ENCODE measurements around the gene TRIP13. TPM values are rescaled to one million over a fixed set of nuclear protein-coding genes. Genes with fewer than 3 reads are reported as not detected.

TRIP13 gene
- total and polyA plus RNA-seq, 9 of the 15 experiments (the other 6 are each of a cell fraction or from before 2014, with no cell fraction given): 24.1 to 116 (median 53.2) TPM

DNA sequence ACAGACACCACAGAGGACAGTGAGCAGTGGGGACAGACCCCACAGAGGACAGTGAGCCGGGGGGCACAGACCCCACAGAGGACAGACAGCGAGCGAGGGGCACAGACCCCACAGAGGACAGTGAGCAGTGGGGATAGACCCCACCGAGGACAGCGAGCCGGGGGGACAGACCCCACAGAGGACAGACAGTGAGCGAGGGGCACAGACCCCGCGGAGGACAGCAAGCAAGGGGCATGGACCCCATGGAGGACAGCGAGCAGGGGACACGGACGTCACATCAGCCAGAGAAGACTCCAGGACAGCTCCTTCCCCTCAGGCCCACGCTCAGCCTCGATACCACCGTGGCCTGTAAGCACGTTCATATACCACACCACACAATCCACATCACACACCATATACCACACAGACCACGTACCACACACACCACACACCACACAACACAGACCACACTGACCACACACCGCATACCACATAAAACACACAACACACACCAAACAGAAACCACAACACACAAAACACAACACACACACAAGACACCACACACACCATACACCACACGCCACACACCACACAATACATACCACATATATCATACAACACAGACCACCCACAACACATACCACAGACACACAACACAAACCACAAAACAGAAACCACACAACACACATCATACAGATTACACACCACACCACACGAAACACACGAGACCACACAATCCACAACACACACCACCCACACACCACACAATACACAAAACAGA lies 36.7 kb upstream of the TRIP13 start (continued):
- TF ChIP-seq, protein P1, sequence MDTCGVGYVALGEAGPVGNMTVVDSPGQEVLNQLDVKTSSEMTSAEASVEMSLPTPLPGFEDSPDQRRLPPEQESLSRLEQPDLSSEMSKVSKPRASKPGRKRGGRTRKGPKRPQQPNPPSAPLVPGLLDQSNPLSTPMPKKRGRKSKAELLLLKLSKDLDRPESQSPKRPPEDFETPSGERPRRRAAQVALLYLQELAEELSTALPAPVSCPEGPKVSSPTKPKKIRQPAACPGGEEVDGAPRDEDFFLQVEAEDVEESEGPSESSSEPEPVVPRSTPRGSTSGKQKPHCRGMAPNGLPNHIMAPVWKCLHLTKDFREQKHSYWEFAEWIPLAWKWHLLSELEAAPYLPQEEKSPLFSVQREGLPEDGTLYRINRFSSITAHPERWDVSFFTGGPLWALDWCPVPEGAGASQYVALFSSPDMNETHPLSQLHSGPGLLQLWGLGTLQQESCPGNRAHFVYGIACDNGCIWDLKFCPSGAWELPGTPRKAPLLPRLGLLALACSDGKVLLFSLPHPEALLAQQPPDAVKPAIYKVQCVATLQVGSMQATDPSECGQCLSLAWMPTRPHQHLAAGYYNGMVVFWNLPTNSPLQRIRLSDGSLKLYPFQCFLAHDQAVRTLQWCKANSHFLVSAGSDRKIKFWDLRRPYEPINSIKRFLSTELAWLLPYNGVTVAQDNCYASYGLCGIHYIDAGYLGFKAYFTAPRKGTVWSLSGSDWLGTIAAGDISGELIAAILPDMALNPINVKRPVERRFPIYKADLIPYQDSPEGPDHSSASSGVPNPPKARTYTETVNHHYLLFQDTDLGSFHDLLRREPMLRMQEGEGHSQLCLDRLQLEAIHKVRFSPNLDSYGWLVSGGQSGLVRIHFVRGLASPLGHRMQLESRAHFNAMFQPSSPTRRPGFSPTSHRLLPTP (IDR thresholded peaks at IDR 0.05; ENCODE audit: borderline replicate concordance, extremely low read depth, insufficient read length): no peak
- TF ChIP-seq, protein P2, sequence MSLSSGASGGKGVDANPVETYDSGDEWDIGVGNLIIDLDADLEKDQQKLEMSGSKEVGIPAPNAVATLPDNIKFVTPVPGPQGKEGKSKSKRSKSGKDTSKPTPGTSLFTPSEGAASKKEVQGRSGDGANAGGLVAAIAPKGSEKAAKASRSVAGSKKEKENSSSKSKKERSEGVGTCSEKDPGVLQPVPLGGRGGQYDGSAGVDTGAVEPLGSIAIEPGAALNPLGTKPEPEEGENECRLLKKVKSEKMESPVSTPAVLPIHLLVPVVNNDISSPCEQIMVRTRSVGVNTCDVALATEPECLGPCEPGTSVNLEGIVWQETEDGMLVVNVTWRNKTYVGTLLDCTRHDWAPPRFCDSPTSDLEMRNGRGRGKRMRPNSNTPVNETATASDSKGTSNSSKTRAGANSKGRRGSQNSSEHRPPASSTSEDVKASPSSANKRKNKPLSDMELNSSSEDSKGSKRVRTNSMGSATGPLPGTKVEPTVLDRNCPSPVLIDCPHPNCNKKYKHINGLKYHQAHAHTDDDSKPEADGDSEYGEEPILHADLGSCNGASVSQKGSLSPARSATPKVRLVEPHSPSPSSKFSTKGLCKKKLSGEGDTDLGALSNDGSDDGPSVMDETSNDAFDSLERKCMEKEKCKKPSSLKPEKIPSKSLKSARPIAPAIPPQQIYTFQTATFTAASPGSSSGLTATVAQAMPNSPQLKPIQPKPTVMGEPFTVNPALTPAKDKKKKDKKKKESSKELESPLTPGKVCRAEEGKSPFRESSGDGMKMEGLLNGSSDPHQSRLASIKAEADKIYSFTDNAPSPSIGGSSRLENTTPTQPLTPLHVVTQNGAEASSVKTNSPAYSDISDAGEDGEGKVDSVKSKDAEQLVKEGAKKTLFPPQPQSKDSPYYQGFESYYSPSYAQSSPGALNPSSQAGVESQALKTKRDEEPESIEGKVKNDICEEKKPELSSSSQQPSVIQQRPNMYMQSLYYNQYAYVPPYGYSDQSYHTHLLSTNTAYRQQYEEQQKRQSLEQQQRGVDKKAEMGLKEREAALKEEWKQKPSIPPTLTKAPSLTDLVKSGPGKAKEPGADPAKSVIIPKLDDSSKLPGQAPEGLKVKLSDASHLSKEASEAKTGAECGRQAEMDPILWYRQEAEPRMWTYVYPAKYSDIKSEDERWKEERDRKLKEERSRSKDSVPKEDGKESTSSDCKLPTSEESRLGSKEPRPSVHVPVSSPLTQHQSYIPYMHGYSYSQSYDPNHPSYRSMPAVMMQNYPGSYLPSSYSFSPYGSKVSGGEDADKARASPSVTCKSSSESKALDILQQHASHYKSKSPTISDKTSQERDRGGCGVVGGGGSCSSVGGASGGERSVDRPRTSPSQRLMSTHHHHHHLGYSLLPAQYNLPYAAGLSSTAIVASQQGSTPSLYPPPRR (CRISPR knock-in tag; IDR thresholded peaks at IDR 0.05; ENCODE audit: borderline replicate concordance): no peak
- TF ChIP-seq ZNF282 (CRISPR knock-in tag; IDR thresholded peaks at IDR 0.05) (no peak), SMARCE1 (IDR thresholded peaks at IDR 0.05) (no peak), RUNX1 (IDR thresholded peaks at IDR 0.05; ENCODE audit: low read depth) (no peak), ZNF830 (CRISPR knock-in tag; IDR thresholded peaks at IDR 0.05) (no peak), DMBX1 (CRISPR knock-in tag; IDR thresholded peaks at IDR 0.05; ENCODE audit: borderline replicate concordance) (no peak), CBX5 (IDR thresholded peaks at IDR 0.05; ENCODE audit: borderline replicate concordance, low read depth) (no peak), ZNF644 (tag; IDR thresholded peaks at IDR 0.05; ENCODE audit: low read depth) (no peak), ZNF764 (CRISPR knock-in tag; IDR thresholded peaks at IDR 0.05; ENCODE audit: low read depth) (no peak)
- TF ChIP-seq, protein P3, sequence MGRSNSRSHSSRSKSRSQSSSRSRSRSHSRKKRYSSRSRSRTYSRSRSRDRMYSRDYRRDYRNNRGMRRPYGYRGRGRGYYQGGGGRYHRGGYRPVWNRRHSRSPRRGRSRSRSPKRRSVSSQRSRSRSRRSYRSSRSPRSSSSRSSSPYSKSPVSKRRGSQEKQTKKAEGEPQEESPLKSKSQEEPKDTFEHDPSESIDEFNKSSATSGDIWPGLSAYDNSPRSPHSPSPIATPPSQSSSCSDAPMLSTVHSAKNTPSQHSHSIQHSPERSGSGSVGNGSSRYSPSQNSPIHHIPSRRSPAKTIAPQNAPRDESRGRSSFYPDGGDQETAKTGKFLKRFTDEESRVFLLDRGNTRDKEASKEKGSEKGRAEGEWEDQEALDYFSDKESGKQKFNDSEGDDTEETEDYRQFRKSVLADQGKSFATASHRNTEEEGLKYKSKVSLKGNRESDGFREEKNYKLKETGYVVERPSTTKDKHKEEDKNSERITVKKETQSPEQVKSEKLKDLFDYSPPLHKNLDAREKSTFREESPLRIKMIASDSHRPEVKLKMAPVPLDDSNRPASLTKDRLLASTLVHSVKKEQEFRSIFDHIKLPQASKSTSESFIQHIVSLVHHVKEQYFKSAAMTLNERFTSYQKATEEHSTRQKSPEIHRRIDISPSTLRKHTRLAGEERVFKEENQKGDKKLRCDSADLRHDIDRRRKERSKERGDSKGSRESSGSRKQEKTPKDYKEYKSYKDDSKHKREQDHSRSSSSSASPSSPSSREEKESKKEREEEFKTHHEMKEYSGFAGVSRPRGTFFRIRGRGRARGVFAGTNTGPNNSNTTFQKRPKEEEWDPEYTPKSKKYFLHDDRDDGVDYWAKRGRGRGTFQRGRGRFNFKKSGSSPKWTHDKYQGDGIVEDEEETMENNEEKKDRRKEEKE (IDR thresholded peaks at IDR 0.05; ENCODE audit: borderline replicate concordance in 1 of 2, control insufficient read depth in 1 of 2, low read depth in 2 of 2, low read length in 1 of 2): 0 out of 4 replicates have a peak, but pooled peaks of 1 of the 2 experiments have one; percentile 22
- TF ChIP-seq, protein P4, sequence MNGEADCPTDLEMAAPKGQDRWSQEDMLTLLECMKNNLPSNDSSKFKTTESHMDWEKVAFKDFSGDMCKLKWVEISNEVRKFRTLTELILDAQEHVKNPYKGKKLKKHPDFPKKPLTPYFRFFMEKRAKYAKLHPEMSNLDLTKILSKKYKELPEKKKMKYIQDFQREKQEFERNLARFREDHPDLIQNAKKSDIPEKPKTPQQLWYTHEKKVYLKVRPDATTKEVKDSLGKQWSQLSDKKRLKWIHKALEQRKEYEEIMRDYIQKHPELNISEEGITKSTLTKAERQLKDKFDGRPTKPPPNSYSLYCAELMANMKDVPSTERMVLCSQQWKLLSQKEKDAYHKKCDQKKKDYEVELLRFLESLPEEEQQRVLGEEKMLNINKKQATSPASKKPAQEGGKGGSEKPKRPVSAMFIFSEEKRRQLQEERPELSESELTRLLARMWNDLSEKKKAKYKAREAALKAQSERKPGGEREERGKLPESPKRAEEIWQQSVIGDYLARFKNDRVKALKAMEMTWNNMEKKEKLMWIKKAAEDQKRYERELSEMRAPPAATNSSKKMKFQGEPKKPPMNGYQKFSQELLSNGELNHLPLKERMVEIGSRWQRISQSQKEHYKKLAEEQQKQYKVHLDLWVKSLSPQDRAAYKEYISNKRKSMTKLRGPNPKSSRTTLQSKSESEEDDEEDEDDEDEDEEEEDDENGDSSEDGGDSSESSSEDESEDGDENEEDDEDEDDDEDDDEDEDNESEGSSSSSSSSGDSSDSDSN (IDR thresholded peaks at IDR 0.05; ENCODE audit: borderline replicate concordance in 1 of 2, low read depth in 2 of 2, low read length in 2 of 2): no peak

Measured in K562 (cell line).